HepG2 (cell line): ENCODE data around the gene DNAJC15. TPM values are rescaled to one million over a fixed set of nuclear protein-coding genes. Genes with fewer than 3 reads are reported as not detected.

Experiments used
- KMT2A ChIP-seq: sonication (generic); formaldehyde crosslinking; IDR thresholded peaks from 2 replicates; pipeline ENCODE4 v1.4.0; 2020; ENCODE audit warnings: missing genetic modification reagents
- REPIN1 ChIP-seq: sonication (generic); formaldehyde crosslinking; IDR thresholded peaks from 2 replicates; pipeline ENCODE4 v1.8.0; 2022; ENCODE audit warnings: missing genetic modification reagents, low read depth, mild to moderate bottlenecking, borderline replicate concordance
- SATB2 ChIP-seq: sonication (generic); formaldehyde crosslinking; IDR thresholded peaks from 2 replicates; pipeline ENCODE4 v1.5.0; 2020; ENCODE audit warnings: missing genetic modification reagents
- SSRP1 ChIP-seq: IDR thresholded peaks from 2 replicates; pipeline ENCODE4 v1.6.1; 2016; ENCODE audit warnings: control low read depth
- TEAD3 ChIP-seq: optimal IDR thresholded peaks from 2 replicates; pipeline ENCODE3; 2016; ENCODE audit warnings: borderline replicate concordance
- ZBTB8A ChIP-seq: sonication (generic); formaldehyde crosslinking; IDR thresholded peaks from 2 replicates; pipeline ENCODE4 v1.4.0; 2020; ENCODE audit warnings: mild to moderate bottlenecking, low read depth, missing genetic modification reagents, borderline replicate concordance
- ZNF292 ChIP-seq: sonication (generic); formaldehyde crosslinking; IDR thresholded peaks from 2 replicates; pipeline ENCODE4 v1.8.1; 2022; ENCODE audit warnings: mild to moderate bottlenecking, low read depth, missing genetic modification reagents, borderline replicate concordance
- ZNF317 ChIP-seq: sonication (generic); formaldehyde crosslinking; IDR thresholded peaks from 2 replicates; pipeline ENCODE4 v1.5.0; 2020; ENCODE audit warnings: mild to moderate bottlenecking, missing genetic modification reagents
- ZNF441 ChIP-seq: sonication (generic); formaldehyde crosslinking; IDR thresholded peaks from 2 replicates; pipeline ENCODE4 v1.7.0; 2021; ENCODE audit warnings: missing genetic modification reagents, borderline replicate concordance
- ZNF781 ChIP-seq: sonication (generic); formaldehyde crosslinking; IDR thresholded peaks from 2 replicates; pipeline ENCODE4 v1.5.1; 2020; ENCODE audit warnings: borderline replicate concordance, mild to moderate bottlenecking, missing genetic modification reagents; ENCODE audit errors: not compliant biosample characterization
- ZNF878 ChIP-seq: sonication (generic); formaldehyde crosslinking; IDR thresholded peaks from 2 replicates; pipeline ENCODE4 v1.8.1; 2023; ENCODE audit warnings: mild to moderate bottlenecking, missing genetic modification reagents, moderate library complexity
- ZSCAN20 ChIP-seq: sonication (generic); formaldehyde crosslinking; IDR thresholded peaks from 2 replicates; pipeline ENCODE4 v1.4.0; 2020; ENCODE audit warnings: missing genetic modification reagents, mild to moderate bottlenecking, borderline replicate concordance
- polyA plus RNA-seq, 8 experiments: library from polyadenylated mRNA; depleted of rRNA in 3 of 8; stranded (reverse) in 7 of 8; unstranded in 1 of 8; fragments of >200 nt; fragmentation: Illumina TruSeq in 4 of 8; extraction: Trizol in 4 of 8; gene quantifications; 2 replicates each; pipeline versions ENCODE4 v1.2.1 to v1.2.3, GENCODE V29; 2011 to 2016; ENCODE audit warnings: low read depth in 4 of 8, missing spikeins in 1 of 8, mixed read lengths in 1 of 8; ENCODE audit not compliant: insufficient read depth in 1 of 8
- total RNA-seq, 5 experiments: library from RNA; depleted of rRNA; stranded (reverse); fragments of >200 nt; fragmentation: Illumina TruSeq; extraction: Trizol; gene quantifications; 2 replicates each; pipeline ENCODE4 v1.2.3, GENCODE V29; 2016; ENCODE audit warnings: low read depth in 1 of 5
- TF ChIP-seq, protein P1 (sequence below): sonication (generic); formaldehyde crosslinking; IDR thresholded peaks from 2 replicates; pipeline ENCODE4 v1.4.0; 2020; ENCODE audit warnings: missing genetic modification reagents, borderline replicate concordance
- TF ChIP-seq, protein P2 (sequence below): sonication (generic); formaldehyde crosslinking; IDR thresholded peaks from 2 replicates; pipeline ENCODE4 v1.5.0; 2020; ENCODE audit warnings: missing genetic modification reagents
- TF ChIP-seq, protein P3 (sequence below): sonication (generic); formaldehyde crosslinking; IDR thresholded peaks from 2 replicates; pipeline ENCODE4 v1.5.1; 2020; ENCODE audit warnings: missing genetic modification reagents, mild to moderate bottlenecking, borderline replicate concordance
- TF ChIP-seq, protein P4 (sequence below): sonication (generic); formaldehyde crosslinking; IDR thresholded peaks from 2 replicates; pipeline ENCODE4 v1.9.0; 2021; ENCODE audit warnings: missing genetic modification reagents, mild to moderate bottlenecking, borderline replicate concordance
- TF ChIP-seq, protein P5 (sequence below): IDR thresholded peaks from 2 replicates; pipeline ENCODE4 v1.6.1; 2016
- TF ChIP-seq, protein P6 (sequence below): sonication (generic); formaldehyde crosslinking; IDR thresholded peaks from 2 replicates; pipeline ENCODE4 v1.5.0; 2020; ENCODE audit warnings: missing genetic modification reagents
- TF ChIP-seq, protein P7 (sequence below): sonication (generic); formaldehyde crosslinking; IDR thresholded peaks from 2 replicates; pipeline ENCODE4 v1.4.0; 2020; ENCODE audit warnings: missing genetic modification reagents

DNAJC15 gene
- total and polyA plus RNA-seq, 2 of the 13 experiments (the other 11 are each of a cell fraction or from before 2014, with no cell fraction given), result 23.0 to 31.9 TPM

DNA sequence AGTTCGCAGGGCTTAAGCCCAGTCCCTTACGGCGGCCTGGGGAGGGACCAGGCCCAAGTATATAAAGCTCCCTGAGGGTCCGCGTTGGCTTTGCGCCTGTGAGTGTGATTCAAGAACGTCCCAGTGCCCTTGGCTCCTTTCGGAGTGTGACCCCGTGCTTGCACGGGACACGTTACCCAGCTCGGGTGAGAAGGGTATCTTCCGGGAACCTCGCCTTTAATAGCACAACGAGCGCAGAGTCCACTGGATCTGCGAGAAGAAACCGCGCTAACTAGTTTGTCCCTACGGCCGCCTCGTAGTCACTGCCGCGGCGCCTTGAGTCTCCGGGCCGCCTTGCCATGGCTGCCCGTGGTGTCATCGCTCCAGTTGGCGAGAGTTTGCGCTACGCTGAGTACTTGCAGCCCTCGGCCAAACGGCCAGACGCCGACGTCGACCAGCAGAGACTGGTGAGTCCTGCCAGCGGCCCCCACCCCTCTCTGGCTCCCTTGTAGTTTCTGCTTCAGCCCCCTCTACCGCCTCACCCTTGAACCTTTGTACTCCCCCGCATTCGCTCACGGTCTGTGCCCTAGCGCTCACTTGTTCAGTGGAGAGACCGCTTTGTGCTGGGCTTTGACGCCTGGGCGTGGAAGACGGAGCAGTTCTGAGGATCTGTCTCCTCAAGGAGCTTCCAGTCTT lies at the start of gene DNAJC15 (continued):
- TF ChIP-seq SSRP1 (CRISPR knock-in tag) (no peak), KMT2A (CRISPR knock-in tag) (peak; percentile 84), REPIN1 (peak; percentile 47; the same call in 1 of the 2 replicates), ZNF317 (CRISPR knock-in tag) (no peak), ZNF878 (CRISPR knock-in tag) (peak; percentile 35; the same call in 1 of the 2 replicates), ZBTB8A (peak; percentile 68; the same call in 1 of the 2 replicates), ZSCAN20 (CRISPR knock-in tag) (no peak), ZNF292 (CRISPR knock-in tag) (peak; percentile 91), ZNF781 (CRISPR knock-in tag) (peak; percentile 66), ZNF441 (CRISPR knock-in tag) (0 out of 2 replicates have a peak, but pooled peaks have one; percentile 28), TEAD3 (peak; percentile 69), SATB2 (CRISPR knock-in tag) (no peak; the same call in 1 of the 2 replicates)
- TF ChIP-seq, protein P1, sequence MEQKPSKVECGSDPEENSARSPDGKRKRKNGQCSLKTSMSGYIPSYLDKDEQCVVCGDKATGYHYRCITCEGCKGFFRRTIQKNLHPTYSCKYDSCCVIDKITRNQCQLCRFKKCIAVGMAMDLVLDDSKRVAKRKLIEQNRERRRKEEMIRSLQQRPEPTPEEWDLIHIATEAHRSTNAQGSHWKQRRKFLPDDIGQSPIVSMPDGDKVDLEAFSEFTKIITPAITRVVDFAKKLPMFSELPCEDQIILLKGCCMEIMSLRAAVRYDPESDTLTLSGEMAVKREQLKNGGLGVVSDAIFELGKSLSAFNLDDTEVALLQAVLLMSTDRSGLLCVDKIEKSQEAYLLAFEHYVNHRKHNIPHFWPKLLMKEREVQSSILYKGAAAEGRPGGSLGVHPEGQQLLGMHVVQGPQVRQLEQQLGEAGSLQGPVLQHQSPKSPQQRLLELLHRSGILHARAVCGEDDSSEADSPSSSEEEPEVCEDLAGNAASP, result peak; percentile 33; the same call in 1 of the 2 replicates
- TF ChIP-seq, protein P2, sequence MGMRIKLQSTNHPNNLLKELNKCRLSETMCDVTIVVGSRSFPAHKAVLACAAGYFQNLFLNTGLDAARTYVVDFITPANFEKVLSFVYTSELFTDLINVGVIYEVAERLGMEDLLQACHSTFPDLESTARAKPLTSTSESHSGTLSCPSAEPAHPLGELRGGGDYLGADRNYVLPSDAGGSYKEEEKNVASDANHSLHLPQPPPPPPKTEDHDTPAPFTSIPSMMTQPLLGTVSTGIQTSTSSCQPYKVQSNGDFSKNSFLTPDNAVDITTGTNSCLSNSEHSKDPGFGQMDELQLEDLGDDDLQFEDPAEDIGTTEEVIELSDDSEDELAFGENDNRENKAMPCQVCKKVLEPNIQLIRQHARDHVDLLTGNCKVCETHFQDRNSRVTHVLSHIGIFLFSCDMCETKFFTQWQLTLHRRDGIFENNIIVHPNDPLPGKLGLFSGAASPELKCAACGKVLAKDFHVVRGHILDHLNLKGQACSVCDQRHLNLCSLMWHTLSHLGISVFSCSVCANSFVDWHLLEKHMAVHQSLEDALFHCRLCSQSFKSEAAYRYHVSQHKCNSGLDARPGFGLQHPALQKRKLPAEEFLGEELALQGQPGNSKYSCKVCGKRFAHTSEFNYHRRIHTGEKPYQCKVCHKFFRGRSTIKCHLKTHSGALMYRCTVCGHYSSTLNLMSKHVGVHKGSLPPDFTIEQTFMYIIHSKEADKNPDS (CRISPR knock-in tag), result no peak
- TF ChIP-seq, protein P3, sequence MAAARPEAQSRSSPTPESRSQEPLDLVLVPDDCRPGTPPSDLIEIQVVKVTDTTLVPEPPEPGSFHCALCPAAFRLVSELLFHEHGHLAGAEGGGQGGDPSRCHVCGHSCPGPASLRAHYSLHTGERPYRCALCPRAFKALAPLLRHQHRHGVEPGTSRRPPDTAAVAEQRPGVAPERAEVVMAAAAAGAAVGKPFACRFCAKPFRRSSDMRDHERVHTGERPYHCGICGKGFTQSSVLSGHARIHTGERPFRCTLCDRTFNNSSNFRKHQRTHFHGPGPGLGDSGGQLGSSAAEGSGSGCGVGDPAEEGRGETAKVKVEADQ (CRISPR knock-in tag), result no peak
- TF ChIP-seq, protein P4, sequence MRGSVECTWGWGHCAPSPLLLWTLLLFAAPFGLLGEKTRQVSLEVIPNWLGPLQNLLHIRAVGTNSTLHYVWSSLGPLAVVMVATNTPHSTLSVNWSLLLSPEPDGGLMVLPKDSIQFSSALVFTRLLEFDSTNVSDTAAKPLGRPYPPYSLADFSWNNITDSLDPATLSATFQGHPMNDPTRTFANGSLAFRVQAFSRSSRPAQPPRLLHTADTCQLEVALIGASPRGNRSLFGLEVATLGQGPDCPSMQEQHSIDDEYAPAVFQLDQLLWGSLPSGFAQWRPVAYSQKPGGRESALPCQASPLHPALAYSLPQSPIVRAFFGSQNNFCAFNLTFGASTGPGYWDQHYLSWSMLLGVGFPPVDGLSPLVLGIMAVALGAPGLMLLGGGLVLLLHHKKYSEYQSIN (CRISPR knock-in tag), result no peak
- TF ChIP-seq, protein P5, sequence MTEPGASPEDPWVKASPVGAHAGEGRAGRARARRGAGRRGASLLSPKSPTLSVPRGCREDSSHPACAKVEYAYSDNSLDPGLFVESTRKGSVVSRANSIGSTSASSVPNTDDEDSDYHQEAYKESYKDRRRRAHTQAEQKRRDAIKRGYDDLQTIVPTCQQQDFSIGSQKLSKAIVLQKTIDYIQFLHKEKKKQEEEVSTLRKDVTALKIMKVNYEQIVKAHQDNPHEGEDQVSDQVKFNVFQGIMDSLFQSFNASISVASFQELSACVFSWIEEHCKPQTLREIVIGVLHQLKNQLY, result peak; percentile 37; the same call in 1 of the 2 replicates
- TF ChIP-seq, protein P6, sequence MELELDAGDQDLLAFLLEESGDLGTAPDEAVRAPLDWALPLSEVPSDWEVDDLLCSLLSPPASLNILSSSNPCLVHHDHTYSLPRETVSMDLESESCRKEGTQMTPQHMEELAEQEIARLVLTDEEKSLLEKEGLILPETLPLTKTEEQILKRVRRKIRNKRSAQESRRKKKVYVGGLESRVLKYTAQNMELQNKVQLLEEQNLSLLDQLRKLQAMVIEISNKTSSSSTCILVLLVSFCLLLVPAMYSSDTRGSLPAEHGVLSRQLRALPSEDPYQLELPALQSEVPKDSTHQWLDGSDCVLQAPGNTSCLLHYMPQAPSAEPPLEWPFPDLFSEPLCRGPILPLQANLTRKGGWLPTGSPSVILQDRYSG (CRISPR knock-in tag), result no peak
- TF ChIP-seq, protein P7, sequence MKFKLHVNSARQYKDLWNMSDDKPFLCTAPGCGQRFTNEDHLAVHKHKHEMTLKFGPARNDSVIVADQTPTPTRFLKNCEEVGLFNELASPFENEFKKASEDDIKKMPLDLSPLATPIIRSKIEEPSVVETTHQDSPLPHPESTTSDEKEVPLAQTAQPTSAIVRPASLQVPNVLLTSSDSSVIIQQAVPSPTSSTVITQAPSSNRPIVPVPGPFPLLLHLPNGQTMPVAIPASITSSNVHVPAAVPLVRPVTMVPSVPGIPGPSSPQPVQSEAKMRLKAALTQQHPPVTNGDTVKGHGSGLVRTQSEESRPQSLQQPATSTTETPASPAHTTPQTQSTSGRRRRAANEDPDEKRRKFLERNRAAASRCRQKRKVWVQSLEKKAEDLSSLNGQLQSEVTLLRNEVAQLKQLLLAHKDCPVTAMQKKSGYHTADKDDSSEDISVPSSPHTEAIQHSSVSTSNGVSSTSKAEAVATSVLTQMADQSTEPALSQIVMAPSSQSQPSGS (CRISPR knock-in tag), result peak; percentile 60
